ENCODE data around the gene SOCS3. TPM values are rescaled to one million over a fixed set of nuclear protein-coding genes. Genes with fewer than 3 reads are reported as not detected.

Gene SOCS3
- total RNA-seq, 1 experiment from 2014 or later, result 53.1 TPM

DNA sequence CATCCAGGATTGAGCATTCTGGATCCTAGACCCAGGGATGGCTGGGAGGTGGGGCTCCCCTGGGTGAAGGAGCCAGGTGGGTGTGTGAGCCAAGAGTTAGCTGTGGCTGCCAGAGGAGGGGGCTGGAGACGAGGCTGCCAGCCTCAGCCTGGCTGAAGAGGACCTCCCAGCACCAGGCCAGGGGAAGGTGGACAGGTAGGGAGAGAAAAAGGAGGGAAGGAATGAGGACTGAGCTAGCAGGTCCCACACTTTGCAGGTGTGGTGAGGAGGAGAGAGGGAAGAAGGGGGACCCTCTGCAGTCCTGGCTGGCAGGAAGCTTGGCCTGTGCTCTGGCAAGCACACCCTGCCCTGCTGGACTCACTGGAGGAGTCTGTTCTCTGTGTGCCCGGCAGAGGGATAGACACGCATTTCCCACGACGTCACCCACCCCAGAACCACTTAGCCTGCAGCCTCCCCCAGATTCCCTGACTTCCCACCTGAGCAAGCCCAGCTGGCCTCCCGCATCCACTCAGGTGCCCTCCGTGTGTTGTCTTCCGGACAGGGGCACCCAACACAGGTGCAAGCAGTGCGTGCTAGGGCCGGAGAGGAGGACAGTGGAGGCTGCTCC lies 42.0 kb downstream of the SOCS3 start:
- Histone ChIP-seq H3K27me3 (ENCODE audit: control insufficient read depth, insufficient read depth, low read length) (no peaks in the 10 kb centered on the region), H3K36me3 (ENCODE audit: control insufficient read depth, insufficient read depth, low read length) (no peaks in the 10 kb centered on the region), H3K4me3 (ENCODE audit: low read depth in 2 of 2, low read length in 2 of 2) (no peak overlapping the region), H3K9me3 (ENCODE audit: control insufficient read depth, insufficient read depth, low read depth, low read length) (no peaks in the 10 kb centered on the region), H3K4me1 (ENCODE audit: control insufficient read depth, insufficient read depth, low read length) (peaks cover 42% of the 10 kb centered on the region), H3K27ac (ENCODE audit: low read length) (peak overlapping the region; percentile 34)
- POLR2A ChIA-PET, result no interaction called here
- no TSS peak for BruUV-seq (replicated peaks)
- TF ChIP-seq, protein P1, sequence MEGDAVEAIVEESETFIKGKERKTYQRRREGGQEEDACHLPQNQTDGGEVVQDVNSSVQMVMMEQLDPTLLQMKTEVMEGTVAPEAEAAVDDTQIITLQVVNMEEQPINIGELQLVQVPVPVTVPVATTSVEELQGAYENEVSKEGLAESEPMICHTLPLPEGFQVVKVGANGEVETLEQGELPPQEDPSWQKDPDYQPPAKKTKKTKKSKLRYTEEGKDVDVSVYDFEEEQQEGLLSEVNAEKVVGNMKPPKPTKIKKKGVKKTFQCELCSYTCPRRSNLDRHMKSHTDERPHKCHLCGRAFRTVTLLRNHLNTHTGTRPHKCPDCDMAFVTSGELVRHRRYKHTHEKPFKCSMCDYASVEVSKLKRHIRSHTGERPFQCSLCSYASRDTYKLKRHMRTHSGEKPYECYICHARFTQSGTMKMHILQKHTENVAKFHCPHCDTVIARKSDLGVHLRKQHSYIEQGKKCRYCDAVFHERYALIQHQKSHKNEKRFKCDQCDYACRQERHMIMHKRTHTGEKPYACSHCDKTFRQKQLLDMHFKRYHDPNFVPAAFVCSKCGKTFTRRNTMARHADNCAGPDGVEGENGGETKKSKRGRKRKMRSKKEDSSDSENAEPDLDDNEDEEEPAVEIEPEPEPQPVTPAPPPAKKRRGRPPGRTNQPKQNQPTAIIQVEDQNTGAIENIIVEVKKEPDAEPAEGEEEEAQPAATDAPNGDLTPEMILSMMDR (IDR thresholded peaks at IDR 0.05), result no peak
- TF ChIP-seq SIN3A (IDR thresholded peaks at IDR 0.05; ENCODE audit: borderline replicate concordance, insufficient read depth, low read depth, low read length), result no peak
- no peak for TF ChIP-seq POLR2AphosphoS5 (IDR thresholded peaks at IDR 0.05; ENCODE audit: low read depth, low read length)
- TF ChIP-seq REST (IDR thresholded peaks at IDR 0.05; ENCODE audit: insufficient read depth in 1 of 2, low read depth in 2 of 2, low read length in 1 of 2), result no peak
- no peak for TF ChIP-seq TCF7L2 (IDR thresholded peaks at IDR 0.05; ENCODE audit: low read depth, low read length)
- CTCF ChIA-PET, result no interaction called here
- intact Hi-C loops (cut with micrococcal nuclease; ENCODE audit: unreplicated experiment), result no loop called here
- in situ Hi-C loops (cut with HindIII; ENCODE audit: low pct_unique_long_range_greater_than_20kb, low sequenced_read_pairs), result no loop called here
- no peak for DNase-seq (ENCODE audit: low read depth, low spot score)
- no peak for ATAC-seq

DNA sequence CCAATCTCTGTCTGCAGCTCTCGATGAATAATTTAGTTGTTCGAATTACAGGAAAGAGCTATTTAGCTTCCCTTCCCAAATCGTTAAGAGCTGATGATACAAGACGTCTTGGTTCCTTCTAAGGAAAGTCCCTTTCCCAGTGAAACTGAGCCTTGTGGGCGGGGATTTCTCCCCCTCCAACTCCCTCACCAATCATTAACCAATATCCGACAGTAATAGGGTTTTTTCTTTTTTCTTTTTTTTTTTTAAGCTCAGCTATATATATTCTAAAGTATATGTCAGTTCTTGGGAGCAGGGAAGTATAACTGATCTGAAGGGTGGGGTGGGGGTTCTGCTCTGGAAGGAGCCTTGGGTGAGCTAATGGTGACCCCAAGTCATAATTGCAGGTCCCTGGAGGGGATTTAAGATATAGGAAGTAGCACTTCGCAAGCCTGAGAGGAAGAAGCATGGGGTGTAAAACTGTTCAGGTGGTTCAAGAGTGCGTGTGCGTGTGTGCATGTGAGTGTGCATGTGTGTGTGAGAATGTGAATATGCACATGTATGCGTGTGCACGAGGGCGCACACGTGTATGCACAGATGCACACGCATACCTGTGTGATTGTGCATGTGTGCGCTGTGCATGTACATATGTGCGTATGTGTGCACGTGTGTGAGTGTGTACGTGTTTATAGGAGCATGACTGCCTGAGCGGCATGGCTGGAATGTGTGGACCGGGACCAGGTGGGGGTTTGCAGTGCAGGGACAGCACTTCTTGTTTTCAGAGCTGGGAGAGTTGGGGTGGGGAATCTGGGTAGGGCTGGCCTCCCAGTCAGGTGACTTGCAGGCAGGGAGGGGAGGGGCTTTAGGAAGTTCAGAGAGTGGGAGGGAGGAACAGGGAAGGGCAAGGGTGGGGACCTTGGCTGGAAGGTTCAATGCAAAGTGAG lies 42.7 kb downstream of the SOCS3 start:
- peaks cover 46% of the 10 kb centered on the region for H3K4me1 ChIP-seq (ENCODE audit: control insufficient read depth, insufficient read depth, low read length)
- no peaks in the 10 kb centered on the region for H3K9me3 ChIP-seq (ENCODE audit: control insufficient read depth, insufficient read depth, low read depth, low read length)
- TF ChIP-seq POLR2AphosphoS5 (IDR thresholded peaks at IDR 0.05; ENCODE audit: low read depth, low read length) (no peak), SIN3A (IDR thresholded peaks at IDR 0.05; ENCODE audit: borderline replicate concordance, insufficient read depth, low read depth, low read length) (no peak), REST (IDR thresholded peaks at IDR 0.05; ENCODE audit: insufficient read depth in 1 of 2, low read depth in 2 of 2, low read length in 1 of 2) (no peak), TCF7L2 (IDR thresholded peaks at IDR 0.05; ENCODE audit: low read depth, low read length) (no peak)
- TF ChIP-seq, protein P1 (IDR thresholded peaks at IDR 0.05), result no peak
- ChIA-PET CTCF (interaction anchor here (0.8 to 1.0 kb wide), 2 partner anchors 28 to 104 kb away, joined by 4 read pairs; no protein-coding TSS in a partner anchor), POLR2A (interaction anchor here (0.7 to 1.4 kb wide), 3 partner anchors 16 to 37 kb away, joined by 3 to 8 read pairs (median 4); no protein-coding TSS in a partner anchor)
- DNase-seq (ENCODE audit: low read depth, low spot score) (no peak), ATAC-seq (no peak; the same call in 1 of the 2 replicates)
- in situ Hi-C loops (cut with HindIII; ENCODE audit: low pct_unique_long_range_greater_than_20kb, low sequenced_read_pairs) (no loop called here), intact Hi-C loops (cut with micrococcal nuclease; ENCODE audit: unreplicated experiment) (no loop called here)
- H3K36me3 ChIP-seq (ENCODE audit: control insufficient read depth, insufficient read depth, low read length), result no peaks in the 10 kb centered on the region
- no peaks in the 10 kb centered on the region for H3K27me3 ChIP-seq (ENCODE audit: control insufficient read depth, insufficient read depth, low read length)
- H3K4me3 ChIP-seq (ENCODE audit: low read depth in 2 of 2, low read length in 2 of 2), result no peak overlapping the region; a peak in 1 of 4 replicates
- H3K27ac ChIP-seq (ENCODE audit: low read length), result peak overlapping the region; percentile 85
- no TSS peak for BruUV-seq (replicated peaks)
